Smooth muscle cell (in vitro differentiated cells): Measurements from ENCODE around the gene PSMC1. TPM values are rescaled to one million over a fixed set of nuclear protein-coding genes. Genes with fewer than 3 reads are reported as not detected.

ENCODE experiments used
- DNase-seq: peaks from one replicate; lab custom pipeline; 2025; ENCODE audit not compliant: unreplicated experiment; lab: John Stamatoyannopoulos, UW
- H2AFZ ChIP-seq: fragments of 200-600 bp; sonication (generic); 2 replicates; pipeline ENCODE4 v1.6.0; 2016; ENCODE audit warnings: antibody characterized with exemption, low read depth, mild to moderate bottlenecking
- H3F3A ChIP-seq: fragments of 200-600 bp; sonication (generic); 2 replicates; pipeline ENCODE4 v1.6.0; 2017; ENCODE audit warnings: antibody characterized with exemption, low read depth
- H3K27ac ChIP-seq: fragments of 200-600 bp; sonication (generic); 2 replicates; pipeline ENCODE4 v1.5.1; 2016; ENCODE audit warnings: low read depth, mild to moderate bottlenecking
- H3K27me3 ChIP-seq: fragments of 200-600 bp; sonication (generic); 2 replicates; pipeline ENCODE4 v1.6.1; 2016; ENCODE audit warnings: low read depth, mild to moderate bottlenecking
- H3K36me3 ChIP-seq: fragments of 200-600 bp; sonication (generic); 2 replicates; pipeline ENCODE4 v1.5.1; 2016; ENCODE audit warnings: low read depth
- H3K4me1 ChIP-seq: fragments of 200-600 bp; sonication (generic); 2 replicates; pipeline ENCODE4 v1.5.1; 2016; ENCODE audit warnings: low read depth
- H3K4me2 ChIP-seq: fragments of 200-600 bp; sonication (generic); 2 replicates; pipeline ENCODE4 v1.6.0; 2016; ENCODE audit warnings: mild to moderate bottlenecking
- H3K4me3 ChIP-seq: fragments of 200-600 bp; sonication (generic); 2 replicates; pipeline ENCODE4 v1.5.1; 2016; ENCODE audit warnings: mild to moderate bottlenecking
- H3K79me2 ChIP-seq: fragments of 200-600 bp; sonication (generic); 2 replicates; pipeline ENCODE4 v1.6.0; 2016; ENCODE audit warnings: low read depth, mild to moderate bottlenecking
- H3K9ac ChIP-seq: fragments of 200-600 bp; sonication (generic); 2 replicates; pipeline ENCODE4 v1.6.0; 2016; ENCODE audit warnings: low read depth
- H3K9me3 ChIP-seq: fragments of 200-600 bp; sonication (generic); replicated peaks from 2 replicates; pipeline ENCODE4 v1.5.1; 2016; ENCODE audit warnings: low read depth
- H4K20me1 ChIP-seq: fragments of 200-600 bp; sonication (generic); 2 replicates; pipeline ENCODE4 v1.6.0; 2016; ENCODE audit warnings: low read depth
- WGBS: methylation state at CpG from one replicate; pipeline ENCODE4 v1.1.7; 2016; ENCODE audit warnings: low lambda C conversion rate; 5-methylcytosine and 5-hydroxymethylcytosine counted together
- polyA plus RNA-seq: library from polyadenylated mRNA; unstranded; fragments of >200 nt; fragmentation: Nextera tagmentation; extraction: Ambion mirVana; gene quantifications from 2 replicates; pipeline ENCODE4 v1.2.1, GENCODE V29; 2016
- total RNA-seq: library from RNA; depleted of rRNA; stranded (reverse); fragments of >200 nt; gene quantifications from 2 replicates; pipeline ENCODE4 v1.2.3, GENCODE V29; 2014
- TF ChIP-seq, protein P1 (sequence below): fragments of 200-600 bp; sonication (generic); IDR thresholded peaks from 2 replicates; pipeline ENCODE4 v1.5.1; 2017; ENCODE audit warnings: borderline replicate concordance, mild to moderate bottlenecking, antibody characterized with exemption; ENCODE audit not compliant: insufficient read depth, poor library complexity, severe bottlenecking

PSMC1 gene
- total and polyA plus RNA-seq, 2 experiments from 2014 or later, result 151 to 172 TPM

DNA sequence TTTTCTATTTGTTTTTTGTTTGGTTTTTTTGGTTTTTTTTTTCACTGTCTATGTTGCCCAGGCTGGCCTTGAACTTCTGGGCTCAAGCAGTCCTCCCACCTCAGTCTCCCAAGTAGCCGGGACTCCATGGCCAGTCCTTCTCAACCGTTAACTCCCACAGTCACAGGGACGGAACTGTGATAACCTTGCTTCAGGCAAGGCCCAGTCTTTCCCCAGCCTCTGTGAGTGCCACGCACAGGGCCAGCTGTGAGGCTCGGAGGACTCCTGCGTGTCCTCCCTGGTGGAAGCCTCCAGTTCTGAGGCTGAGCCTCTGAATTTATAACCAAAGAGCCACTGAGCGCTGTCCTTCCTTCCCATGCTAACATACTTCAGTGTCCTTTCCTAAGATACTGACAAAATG, 23.7 kb downstream of the PSMC1 start:
- WGBS, result 97% methylated on average over 7 of the region's 7 CpGs
- Histone ChIP-seq H3K4me2 (no peak overlapping the region), H3K27me3 (no peaks in the 10 kb centered on the region), H3F3A (peaks cover 6% of the 10 kb centered on the region), H3K27ac (no peak overlapping the region), H3K36me3 (no peaks in the 10 kb centered on the region), H3K4me3 (no peak overlapping the region), H3K9ac (no peak overlapping the region), H4K20me1 (no peaks in the 10 kb centered on the region), H3K9me3 (no peaks in the 10 kb centered on the region), H3K79me2 (no peaks in the 10 kb centered on the region), H2AFZ (no peak overlapping the region), H3K4me1 (no peaks in the 10 kb centered on the region)
- no peak for DNase-seq
- TF ChIP-seq, protein P1, sequence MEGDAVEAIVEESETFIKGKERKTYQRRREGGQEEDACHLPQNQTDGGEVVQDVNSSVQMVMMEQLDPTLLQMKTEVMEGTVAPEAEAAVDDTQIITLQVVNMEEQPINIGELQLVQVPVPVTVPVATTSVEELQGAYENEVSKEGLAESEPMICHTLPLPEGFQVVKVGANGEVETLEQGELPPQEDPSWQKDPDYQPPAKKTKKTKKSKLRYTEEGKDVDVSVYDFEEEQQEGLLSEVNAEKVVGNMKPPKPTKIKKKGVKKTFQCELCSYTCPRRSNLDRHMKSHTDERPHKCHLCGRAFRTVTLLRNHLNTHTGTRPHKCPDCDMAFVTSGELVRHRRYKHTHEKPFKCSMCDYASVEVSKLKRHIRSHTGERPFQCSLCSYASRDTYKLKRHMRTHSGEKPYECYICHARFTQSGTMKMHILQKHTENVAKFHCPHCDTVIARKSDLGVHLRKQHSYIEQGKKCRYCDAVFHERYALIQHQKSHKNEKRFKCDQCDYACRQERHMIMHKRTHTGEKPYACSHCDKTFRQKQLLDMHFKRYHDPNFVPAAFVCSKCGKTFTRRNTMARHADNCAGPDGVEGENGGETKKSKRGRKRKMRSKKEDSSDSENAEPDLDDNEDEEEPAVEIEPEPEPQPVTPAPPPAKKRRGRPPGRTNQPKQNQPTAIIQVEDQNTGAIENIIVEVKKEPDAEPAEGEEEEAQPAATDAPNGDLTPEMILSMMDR, result no peak

DNA sequence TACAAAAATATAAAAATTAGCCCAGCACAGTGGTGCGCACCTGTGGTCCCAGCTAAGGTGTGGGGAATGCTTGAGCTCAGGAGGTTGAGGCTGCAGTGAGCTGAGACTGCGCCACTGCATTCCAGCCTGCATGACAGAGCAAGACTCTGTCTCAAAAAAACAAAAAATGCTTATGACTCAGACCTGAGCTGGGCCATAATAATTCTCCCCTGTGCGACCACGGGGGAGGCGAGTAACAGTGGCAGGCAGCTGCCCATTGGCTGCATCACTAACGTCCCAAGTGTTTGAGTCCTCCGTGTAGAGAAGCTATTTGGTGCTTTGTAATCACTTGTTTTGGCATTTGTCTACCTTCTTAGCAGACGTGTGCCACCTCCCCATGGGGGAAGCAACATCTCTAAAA, 24.9 kb downstream of the PSMC1 start:
- H3K4me2 ChIP-seq, result peak overlapping the region; percentile 4
- H3F3A ChIP-seq, result no peaks in the 10 kb centered on the region
- H3K36me3 ChIP-seq, result no peaks in the 10 kb centered on the region
- no peak overlapping the region for H2AFZ ChIP-seq
- no peak overlapping the region for H3K9ac ChIP-seq
- no peaks in the 10 kb centered on the region for H3K27me3 ChIP-seq
- H3K79me2 ChIP-seq, result no peaks in the 10 kb centered on the region
- no peaks in the 10 kb centered on the region for H3K4me1 ChIP-seq
- WGBS, result 40% methylated on average over 8 of the region's 8 CpGs
- TF ChIP-seq, protein P1, result no peak
- peak overlapping the region; percentile 70 for H3K27ac ChIP-seq
- no peak overlapping the region for H3K4me3 ChIP-seq
- H4K20me1 ChIP-seq, result no peaks in the 10 kb centered on the region
- no peak for DNase-seq
- no peaks in the 10 kb centered on the region for H3K9me3 ChIP-seq

DNA sequence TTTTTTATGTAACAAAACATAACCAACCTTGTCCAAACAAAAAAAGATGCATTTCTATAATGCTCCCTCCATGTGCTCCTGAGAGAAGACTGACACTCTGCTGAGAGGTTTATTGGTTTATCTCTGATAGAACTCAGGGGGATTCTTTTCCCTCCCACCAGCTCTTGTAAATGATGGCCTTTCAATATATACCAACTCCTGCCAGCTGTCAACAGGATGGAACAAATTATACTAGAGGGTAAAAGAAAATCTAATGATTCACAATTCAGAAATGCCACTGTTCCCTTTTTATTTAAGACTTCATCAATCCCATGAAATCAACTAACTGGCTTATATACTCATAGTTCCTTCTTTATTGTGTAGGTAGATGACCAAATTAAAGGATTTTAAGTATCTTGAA, 25.4 kb downstream of the PSMC1 start:
- H3K9ac ChIP-seq, result no peak overlapping the region
- no peak overlapping the region for H3K4me3 ChIP-seq

DNA sequence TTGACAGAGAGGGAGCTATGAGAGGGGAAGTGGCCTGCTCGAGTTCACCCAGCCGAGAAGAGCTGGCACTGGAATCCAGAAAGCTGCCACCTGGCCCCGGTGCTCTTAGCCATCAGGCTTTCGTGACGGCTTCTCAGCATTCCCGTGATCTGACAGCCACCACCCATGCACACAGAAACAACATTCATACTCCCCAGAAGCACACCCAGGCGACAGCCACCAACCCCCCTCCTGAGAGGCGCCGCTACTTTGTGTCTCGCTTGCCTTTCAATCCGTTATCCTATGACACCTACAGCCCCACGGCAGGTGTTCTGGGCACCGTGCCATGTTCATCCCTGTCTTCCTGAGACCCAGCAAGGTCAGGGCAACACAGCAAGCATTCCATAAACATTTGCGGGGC, 31.4 kb downstream of the PSMC1 start:
- no peaks in the 10 kb centered on the region for H4K20me1 ChIP-seq
- H3K4me3 ChIP-seq, result no peak overlapping the region
- WGBS, result 96% methylated on average over 14 of the region's 14 CpGs
- no peaks in the 10 kb centered on the region for H3K36me3 ChIP-seq
- no peaks in the 10 kb centered on the region for H3K79me2 ChIP-seq
- no peak overlapping the region for H3K27ac ChIP-seq
- no peaks in the 10 kb centered on the region for H3K27me3 ChIP-seq
- H3K9me3 ChIP-seq, result no peaks in the 10 kb centered on the region
- no peak for DNase-seq
- H3K9ac ChIP-seq, result no peak overlapping the region
- TF ChIP-seq, protein P1, result no peak
- no peak overlapping the region for H2AFZ ChIP-seq
- H3F3A ChIP-seq, result no peaks in the 10 kb centered on the region
- no peaks in the 10 kb centered on the region for H3K4me1 ChIP-seq
- no peak overlapping the region for H3K4me2 ChIP-seq

More for the DNA sequence above, 25.4 kb downstream of the PSMC1 start:
- Histone ChIP-seq H3F3A (no peaks in the 10 kb centered on the region), H2AFZ (no peak overlapping the region), H4K20me1 (no peaks in the 10 kb centered on the region), H3K79me2 (no peaks in the 10 kb centered on the region), H3K4me1 (no peaks in the 10 kb centered on the region), H3K27me3 (no peaks in the 10 kb centered on the region), H3K27ac (peak overlapping the region; percentile 22), H3K36me3 (no peaks in the 10 kb centered on the region), H3K4me2 (peak overlapping the region; percentile 4), H3K9me3 (no peaks in the 10 kb centered on the region)
- DNase-seq, result no peak
- TF ChIP-seq, protein P1, result no peak
